NCI-H2107 (cell line): ENCODE results near the gene FAM50A.

Experiments used
- DNase-seq: peaks from one replicate; lab custom pipeline; 2025; lab: John Stamatoyannopoulos, UW

Gene FAM50A

DNA sequence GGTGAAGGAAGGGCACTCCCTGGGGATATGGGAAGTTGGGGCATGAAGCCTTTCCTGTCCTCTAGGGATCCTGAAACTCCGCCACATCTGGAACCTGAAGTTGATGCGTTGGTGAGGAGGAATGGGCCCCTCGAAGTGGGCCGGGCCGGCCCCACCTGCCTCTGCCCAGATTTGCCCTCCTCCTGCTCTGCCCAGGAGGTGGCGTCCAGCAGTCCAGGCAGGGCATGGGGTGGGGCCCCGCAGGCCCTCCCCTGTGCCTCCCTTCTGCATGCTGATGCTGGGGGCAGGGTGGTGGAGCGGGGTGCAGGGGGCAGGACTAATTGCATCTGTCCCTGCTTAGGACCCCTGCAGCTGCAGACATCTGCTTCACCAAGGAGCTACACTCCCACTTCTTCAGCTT is 30.8 kb upstream of the FAM50A start:
- no peak for DNase-seq

DNA sequence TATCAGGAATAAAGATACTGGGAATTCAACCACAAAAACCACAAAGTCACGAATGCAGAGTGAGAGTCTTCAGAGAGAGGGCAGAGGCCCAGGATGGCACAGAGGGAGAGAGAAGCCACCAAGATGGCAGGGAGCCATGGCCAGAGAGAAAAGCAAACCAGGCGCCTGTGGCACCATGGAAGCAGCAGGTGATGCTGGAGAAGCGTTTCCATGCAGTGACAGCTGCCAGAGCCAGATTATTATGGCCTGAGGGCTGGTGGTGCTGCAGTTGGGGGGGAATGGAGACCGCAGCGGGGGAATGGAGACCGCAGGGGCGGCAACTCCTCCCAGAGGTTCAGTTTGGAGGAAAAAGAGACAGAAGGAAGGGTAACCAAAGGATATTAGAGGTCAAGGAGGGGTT is 26.8 kb upstream of the FAM50A start:
- DNase-seq: peak; percentile 24

DNA sequence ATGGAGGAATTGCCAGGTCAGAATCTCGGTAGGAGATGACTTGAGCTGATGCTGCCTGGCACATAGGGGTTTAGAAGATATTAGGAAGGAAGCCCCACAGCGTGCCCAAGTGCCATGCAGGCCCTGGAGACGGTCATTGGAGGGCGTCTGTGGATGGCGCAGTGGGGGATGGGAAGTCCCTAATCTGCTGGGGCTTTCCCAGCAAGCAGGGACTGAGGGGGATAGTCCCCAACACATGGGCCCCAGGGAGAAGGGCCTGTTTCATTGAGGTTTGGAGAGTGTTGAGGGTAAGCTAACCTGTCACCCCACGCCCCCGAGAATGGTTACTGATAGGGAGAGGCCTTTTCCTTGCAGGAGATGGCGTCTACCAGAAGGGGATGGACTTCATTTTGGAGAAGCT is 24.8 kb upstream of the FAM50A start:
- DNase-seq: no peak

DNA sequence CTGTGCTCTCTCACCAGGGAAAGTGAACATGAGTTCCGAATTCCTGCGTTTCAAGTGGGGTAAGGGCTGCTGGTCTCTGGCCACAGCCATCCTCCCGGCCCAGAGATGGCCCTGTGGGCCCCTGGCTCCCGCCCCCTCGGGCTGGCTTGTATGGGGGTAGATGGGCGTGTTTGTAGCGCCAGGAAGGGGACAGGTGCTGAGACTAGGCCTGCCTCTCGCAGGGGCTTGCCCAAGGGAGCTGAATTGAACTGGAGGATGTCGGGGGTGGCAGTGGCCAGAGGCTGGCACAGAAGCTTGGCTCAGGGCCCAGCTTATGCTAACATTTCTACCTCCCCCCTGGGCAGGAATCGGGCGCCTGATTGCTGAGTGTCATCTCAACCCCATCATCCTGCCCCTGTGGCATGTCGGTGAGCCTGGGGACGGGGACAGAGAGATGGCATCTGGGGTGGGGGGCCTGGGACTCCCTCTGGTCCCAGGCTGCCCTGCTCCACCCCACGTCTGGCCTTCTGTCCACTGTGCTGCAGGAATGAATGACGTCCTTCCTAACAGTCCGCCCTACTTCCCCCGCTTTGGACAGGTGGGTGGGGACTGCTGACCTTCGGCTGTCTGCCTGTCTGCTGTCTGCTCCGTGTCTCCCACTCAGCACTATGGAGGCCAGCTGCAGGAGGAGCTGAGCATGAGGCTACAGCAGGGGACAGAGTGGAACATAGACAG is 24.1 kb upstream of the FAM50A start:
- DNase-seq: no peak

DNA sequence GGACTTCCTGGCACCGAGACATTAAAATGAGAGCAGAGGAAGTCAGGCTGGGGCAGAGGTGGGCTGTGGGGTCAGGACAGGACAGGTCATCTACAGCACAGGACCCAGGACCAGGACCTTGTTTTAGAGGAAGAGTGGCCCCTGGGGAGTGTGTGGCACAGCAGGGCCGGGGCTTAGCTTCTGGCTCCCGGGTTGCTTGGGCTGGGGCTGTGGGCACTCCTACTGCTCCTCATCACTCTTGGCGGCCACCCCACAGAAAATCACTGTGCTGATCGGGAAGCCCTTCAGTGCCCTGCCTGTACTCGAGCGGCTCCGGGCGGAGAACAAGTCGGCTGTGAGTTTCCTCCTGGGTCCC is 23.6 kb upstream of the FAM50A start:
- no peak for DNase-seq

DNA sequence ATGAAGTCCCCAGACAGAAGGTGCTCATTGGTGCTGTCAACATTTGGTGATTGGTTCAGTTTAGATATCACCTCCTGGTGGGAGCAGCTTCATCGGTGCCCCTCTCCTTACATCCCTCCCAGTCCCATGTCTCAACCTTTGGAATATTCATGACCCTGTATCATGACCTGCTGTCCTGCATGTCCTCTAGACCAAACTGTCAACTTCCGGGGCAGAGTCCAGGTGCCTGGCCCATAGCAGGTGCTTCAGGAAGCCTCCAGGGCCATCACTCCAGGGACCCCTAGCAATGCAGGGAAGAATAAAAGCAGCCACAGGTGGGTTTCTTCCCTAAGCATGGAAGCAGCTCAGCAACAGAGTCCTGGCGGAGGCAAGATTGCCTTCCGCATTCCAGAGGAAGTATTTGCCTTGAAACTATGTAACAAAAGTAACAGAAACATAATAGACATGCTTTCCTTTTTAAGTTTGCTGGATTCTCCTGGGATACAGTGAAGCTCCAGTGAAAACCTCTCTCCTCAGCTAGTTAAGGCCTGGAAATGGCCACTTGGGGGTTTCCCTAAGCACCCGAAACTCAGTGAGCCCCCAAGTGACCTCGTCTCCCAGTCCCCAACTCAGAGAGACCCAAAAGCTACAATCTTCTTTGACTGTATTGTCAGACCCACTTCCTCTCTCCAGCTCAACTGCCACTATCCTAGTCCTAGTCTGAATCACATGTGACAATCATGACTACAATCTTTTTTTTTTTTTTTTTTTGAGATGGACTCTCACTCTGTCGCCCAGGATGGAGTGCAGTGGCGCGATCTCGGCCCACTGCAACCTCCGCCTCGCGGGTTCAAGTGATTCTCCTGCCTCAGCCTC is 16.8 kb upstream of the FAM50A start:
- DNase-seq: no peak

DNA sequence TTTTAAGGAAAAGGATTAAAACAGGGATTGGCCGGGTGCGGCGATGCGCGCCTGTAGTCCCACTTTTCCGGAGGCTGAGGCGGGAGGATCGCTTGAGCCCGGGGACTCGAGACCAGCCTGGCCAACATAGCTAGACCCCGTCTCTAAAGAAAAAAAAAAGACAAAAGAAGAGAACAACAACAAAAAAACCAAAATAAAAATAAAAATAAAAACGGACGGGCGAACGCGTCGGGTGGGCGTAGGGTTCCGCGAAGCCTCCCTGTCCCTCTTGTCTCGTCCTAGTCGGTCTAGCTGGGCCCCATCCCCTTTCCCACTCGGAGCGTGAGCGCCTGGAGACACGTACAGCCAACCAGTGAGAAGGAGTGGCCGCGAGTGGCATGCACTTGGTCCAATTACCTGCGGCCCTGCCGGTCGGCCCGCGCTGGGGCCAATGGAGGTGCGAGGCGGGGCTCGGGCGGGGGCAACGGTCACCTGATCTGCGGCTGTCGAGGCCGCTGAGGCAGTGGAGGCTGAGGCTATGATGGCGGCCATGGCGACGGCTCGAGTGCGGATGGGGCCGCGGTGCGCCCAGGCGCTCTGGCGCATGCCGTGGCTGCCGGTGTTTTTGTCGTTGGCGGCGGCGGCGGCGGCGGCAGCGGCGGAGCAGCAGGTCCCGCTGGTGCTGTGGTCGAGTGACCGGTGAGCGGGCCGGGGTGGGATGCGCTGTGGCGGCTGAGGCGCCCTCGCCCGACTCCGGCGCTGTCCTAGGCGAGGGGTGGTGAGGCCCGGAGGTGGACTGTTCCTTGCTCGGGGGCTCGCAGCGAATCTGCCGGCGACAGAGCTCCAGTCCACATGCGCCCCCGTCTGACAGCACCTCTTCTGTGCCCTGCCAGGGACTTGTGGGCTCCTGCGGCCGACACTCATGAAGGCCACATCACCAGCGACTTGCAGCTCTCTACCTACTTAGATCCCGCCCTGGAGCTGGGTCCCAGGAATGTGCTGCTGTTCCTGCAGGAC is 15.5 kb upstream of the FAM50A start, which contains the start of gene ATP6AP1:
ATP6AP1 (plus strand) TSS at position 502 of the 996 bp plus-strand sequence; CDS start at position 518, 16 bp downstream.
- DNase-seq: peak; percentile 93

DNA sequence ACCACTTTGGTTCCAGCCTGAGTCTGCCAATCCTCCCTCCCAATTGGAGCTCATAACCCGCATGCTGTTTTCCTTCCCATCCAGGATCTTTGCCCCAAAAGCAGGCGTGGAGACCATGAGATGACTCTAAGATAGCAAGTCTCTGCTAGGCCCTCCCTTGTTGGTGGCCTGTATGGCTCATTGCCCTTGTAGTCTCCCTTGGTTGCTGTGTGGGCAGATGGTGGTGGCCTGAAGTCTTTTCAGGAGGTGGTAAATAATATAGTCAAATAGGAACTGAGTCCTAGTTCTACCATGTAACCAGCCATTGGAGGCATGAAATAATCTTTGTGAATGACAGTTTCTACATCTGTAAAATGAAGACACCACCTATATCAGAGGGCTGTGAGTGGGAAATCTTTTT is 14.2 kb upstream of the FAM50A start:
- no peak for DNase-seq

DNA sequence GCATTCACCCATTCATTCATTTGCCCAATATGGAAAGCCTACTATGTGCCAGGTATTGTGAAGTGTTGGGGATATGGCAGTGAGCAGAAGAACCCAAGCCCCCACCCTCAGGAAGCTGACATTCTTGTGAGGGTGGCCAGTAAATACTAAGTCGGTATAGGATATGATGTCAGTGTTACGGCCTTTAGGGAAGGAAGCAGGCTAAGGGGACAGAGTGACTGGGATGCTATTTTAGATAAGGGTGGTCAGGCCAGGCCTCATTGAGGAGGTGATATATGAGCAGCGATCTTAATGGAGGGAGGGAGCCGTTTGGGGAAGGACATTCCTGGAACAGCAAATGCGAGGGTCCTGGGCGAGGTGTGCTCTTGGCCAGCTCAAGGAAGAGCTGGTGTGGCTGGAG is 13.5 kb upstream of the FAM50A start:
- no peak for DNase-seq

DNA sequence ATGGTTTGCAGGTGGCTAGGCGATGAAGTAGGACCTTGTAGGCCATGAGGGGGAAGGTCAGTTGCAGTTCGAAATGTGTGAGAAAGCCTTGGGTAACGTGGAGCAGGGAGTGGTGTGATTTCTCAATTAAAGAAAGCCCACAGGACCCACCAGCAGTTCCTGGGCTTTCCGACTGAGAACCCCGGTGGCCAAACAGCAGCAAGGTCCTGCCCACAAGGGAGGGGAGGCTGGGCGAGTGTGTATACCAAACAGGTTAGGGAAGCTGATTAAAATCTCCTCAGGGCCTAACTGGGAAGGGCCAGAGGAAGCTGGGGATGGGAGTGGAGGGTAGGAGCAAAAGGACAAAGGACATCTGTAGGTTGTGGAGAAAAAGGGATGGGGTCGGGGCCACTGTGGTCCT is 13.0 kb upstream of the FAM50A start:
- DNase-seq: no peak

DNA sequence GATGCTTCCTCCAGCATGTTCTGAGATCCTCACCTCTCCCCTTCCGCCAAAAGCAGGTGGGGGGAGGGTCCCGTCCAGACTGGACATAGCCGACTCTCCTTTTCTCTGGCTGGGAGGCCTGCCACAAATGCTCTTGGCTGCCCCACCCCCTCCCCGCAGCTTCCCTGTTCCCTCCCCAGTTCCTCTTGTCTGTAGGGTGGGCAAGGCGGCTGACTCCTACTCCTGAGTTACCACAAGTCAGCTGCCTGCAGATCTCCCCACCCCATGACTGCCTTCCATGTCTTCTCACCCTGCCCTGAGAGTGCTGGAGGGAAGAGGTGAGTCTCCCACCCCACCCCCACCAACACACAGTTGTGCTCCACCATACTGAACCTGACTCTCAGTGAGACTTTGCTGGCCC is 12.6 kb upstream of the FAM50A start:
- DNase-seq: no peak

DNA sequence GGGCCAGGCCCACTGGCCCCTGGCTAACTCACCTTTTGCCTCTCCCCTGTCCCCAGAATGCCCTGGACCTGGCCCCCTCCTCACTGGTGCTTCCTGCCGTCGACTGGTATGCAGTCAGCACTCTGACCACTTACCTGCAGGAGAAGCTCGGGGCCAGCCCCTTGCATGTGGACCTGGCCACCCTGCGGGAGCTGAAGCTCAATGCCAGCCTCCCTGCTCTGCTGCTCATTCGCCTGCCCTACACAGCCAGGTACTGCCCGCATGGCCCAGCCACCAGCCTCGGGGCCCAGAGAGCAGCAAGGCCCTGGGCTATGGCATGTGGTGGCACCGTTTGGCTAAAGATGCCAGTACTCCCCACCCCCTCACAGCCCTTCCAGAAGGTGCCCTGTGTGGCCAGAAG is 11.7 kb upstream of the FAM50A start:
- DNase-seq: no peak

DNA sequence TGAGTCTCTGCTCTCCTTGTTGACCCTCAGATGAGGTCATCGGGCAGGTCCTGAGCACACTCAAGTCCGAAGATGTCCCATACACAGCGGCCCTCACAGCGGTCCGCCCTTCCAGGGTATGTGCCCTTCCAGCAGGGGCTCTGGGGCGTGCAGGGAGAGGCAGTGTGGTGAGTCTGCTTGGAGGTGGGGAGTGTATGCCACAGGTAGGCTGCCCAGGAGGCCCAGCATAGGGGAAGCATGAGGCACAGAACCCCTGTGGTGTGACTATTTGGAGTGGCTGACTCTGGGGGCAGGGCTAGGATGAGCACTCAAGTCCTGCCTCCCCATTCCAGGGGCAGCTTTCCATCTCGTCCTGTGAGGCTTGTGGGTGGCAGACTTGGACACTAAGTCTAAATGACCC is 10.3 kb upstream of the FAM50A start:
- no peak for DNase-seq

DNA sequence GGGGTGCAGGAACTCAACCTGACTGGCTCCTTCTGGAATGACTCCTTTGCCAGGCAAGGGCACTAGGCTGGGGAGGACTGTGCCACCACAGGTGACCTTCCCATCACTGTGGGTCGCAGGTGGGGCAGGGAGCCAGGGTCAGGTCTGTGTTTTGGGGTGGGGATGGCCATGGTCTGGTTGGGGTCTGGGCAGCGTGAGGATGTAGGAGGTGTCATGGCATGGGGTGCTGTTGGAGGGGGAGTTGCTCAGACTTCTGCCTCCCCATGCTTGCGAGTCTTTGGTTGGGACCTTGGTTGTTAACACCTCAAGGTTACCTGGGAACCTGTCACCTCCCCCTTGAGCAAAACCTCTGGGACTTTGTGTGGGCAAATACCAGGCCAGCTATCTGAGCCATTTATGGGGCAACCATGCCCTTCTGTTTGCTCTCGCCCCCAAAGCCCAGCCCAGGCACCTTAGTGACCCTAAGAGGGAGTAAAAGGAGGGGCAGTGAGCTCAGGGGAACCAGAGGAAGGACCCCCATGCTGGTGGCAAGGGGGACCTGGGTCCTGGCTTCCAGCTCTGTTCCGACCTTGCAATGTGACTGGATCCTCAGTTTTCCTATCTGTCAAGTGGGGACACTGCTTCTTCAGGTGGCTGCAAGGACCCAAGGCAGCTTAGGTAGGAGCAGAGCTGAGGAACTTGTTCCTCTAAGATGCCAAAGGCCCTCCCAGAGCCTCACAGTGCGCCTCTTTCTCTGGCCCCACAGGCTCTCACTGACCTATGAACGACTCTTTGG is 9.4 kb upstream of the FAM50A start:
- DNase-seq: no peak

DNA sequence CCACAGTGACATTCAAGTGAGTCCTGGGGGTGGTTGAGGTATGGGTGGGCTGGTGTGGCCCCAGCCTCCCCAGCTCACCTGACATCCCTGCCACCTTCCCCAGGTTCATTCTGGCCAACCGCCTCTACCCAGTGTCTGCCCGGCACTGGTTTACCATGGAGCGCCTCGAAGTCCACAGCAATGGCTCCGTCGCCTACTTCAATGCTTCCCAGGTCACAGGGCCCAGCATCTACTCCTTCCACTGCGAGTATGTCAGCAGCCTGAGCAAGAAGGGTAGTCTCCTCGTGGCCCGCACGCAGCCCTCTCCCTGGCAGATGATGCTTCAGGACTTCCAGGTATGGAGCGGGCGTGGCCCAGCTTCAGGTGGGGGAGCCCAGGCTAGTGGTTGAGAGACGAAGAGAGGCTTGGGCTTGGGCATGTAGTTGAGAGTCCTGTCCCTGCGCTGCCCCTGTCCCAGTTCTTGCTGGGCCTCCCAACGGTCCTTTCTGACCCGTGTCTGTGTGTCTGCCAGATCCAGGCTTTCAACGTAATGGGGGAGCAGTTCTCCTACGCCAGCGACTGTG is 8.7 kb upstream of the FAM50A start:
- DNase-seq: no peak

DNA sequence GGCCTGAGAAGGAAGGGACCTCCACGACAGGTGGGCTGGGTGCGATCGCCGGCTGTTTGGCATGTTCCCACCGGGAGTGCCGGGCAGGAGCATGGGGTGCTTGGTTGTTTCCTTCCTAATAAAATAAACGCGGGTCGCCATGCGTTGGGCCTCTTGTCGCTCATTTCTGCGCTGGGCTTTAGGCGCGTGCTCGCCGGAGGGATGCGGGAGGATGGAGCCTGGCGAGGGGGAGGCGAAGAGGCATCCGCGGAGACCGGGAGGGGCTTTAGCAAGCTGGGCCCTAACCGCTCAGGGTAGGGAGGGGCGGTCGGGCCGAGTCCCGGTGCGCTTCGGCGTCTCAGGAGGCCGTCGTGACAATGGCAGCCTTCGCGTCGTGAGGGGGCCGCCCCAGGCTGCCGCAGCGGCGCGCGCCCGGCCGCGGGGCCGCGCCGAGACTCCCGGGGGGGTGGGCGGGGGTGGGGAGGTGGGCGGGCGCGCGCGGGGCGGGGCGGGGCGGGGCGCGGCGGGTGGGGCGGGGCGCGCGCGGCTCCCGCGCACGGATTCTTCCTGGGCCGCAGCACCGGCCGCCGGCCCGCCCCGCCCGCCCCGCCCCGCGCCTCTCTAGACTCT is 7.5 kb upstream of the FAM50A start:
- peak; percentile 42 for DNase-seq

DNA sequence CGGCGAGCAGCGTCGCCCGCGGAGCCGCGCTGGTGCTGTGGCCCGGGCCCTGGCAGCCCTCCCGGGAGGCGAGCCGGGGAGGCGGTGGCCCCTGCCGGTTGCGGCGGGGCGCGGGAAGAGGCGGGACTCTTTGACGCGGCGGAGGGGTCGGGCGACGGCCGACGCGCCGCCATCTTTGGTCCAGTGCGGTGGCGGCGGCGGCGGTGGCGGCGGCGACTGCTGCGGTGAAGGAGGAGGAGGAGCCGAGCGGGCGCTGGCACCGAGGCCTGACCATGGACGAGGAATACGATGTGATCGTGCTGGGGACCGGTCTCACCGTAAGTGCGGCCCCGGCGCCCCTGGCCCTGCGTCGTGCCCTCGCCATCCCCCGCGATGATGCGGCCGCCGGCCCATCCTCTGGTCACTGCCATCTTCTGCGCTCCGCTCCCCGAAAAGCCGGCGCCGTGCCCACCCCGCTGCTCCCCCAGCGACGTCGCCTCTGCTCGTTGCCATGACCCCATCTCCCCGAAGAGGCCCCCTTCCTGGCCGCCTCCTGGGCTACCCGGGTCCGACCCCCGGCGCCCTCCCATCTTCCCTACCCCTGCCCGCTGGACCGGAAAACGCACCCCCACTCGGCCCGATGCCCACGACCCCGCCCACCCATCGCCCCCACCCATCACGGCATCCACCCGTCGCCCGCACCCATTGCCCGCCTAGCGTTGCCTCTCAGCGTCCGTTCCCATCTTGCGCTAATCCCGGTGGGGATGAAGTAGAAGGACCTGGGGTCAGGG is 6.8 kb upstream of the FAM50A start, which contains the start of gene GDI1:
GDI1 (plus strand) TSS at position 172 of the 770 bp plus-strand sequence; CDS start at position 273, 101 bp downstream.
- no peak for DNase-seq

DNA sequence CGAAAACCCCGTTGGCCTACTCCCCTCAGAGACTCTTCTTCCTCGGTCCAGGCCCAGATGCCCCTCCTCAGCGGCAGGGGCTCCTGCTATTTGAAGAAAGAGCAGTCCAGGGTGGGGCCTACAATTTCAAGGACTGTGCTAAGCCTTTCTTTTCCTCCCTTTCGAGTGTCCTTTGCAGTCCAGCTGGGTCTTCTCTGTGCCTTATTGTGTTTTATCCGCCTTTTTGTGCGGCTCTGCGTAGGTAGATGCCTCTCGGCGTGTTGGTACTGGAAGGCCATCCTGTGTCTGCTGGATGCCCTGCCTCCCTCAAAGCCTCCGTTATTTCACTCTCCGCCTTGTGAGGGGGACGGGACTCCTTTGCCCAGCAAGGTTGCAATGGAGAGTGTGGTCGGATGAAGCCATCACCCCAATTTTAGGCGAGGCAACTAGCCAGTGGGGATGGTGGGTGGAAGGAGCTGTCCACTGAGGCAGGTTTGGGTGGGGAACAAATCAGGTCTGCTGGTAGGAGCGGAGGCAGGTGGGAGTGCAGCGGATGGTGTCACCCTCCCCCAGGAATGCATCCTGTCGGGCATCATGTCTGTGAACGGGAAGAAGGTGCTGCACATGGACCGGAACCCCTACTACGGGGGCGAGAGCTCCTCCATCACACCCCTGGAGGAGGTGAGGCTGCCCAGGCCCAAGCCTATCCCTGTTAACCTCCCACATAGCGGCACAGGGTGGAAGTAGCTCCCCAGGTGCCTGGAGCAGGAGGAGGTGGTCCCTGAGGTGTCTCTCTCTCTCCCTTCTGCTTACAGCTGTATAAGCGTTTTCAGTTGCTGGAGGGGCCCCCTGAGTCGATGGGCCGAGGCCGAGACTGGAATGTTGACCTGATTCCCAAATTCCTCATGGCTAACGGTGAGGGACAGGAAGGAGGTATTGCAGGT is 5.7 kb upstream of the FAM50A start:
- no peak for DNase-seq

DNA sequence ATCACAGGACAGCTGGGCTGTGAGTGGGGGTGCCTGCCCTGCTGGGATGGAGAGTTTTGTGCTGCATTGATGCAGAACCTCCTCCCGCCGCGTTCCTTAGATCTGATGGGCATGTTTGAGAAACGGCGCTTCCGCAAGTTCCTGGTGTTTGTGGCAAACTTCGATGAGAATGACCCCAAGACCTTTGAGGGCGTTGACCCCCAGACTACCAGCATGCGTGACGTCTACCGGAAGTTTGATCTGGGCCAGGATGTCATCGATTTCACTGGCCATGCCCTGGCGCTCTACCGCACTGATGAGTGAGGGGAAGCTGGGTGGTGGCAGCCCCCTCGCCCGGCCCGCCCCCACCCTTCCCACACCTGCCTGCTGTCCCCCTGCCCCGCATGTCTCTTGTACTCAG is 4.1 kb upstream of the FAM50A start:
- DNase-seq: no peak
